GM18519 (cell line): ENCODE data around the gene PCDHB14.
"Not testable (repeated sequence)": the region's sequence is repeated elsewhere in the genome, so short reads cannot be mapped to it uniquely, and the experiment has no call there.

Source experiments
- ATAC-seq: cut with Tn5 transposase; IDR thresholded peaks from one replicate; pipeline ENCODE4 v1.9.1; 2021; ENCODE audit warnings: mild to moderate bottlenecking, moderate library complexity; ENCODE audit not compliant: unreplicated experiment, low FRiP score

Gene PCDHB14

GRCh38 chr5:141208478-141208877 lies 14.7 kb upstream of the PCDHB14 start, which contains the start of gene PCDHB12:
Gene PCDHB12 (plus strand): TSS chr5:141208719. CDS start chr5:141208908, 189 bp downstream.
- no peak for ATAC-seq

GRCh38 chr5:141210281-141210680 lies 12.9 kb upstream of the PCDHB14 start:
- not testable (repeated sequence) for ATAC-seq

GRCh38 chr5:141210849-141211248 lies 12.3 kb upstream of the PCDHB14 start:
- not testable (repeated sequence) for ATAC-seq

- not testable (repeated sequence) for ATAC-seq
These were observed 9.3 kb upstream of the PCDHB14 start, which contains the start of gene PCDHB13 for GRCh38 chr5:141213656-141214339. Gene PCDHB13 (plus strand): TSS chr5:141213919. CDS start chr5:141214124, 205 bp downstream.

- not testable (repeated sequence) for ATAC-seq
These were observed 8.6 kb upstream of the PCDHB14 start for GRCh38 chr5:141214583-141214982.

- ATAC-seq, result not testable (repeated sequence)
These were observed 7.6 kb upstream of the PCDHB14 start for GRCh38 chr5:141215504-141215903.

- ATAC-seq, result not testable (repeated sequence)
These were observed 7.1 kb upstream of the PCDHB14 start for GRCh38 chr5:141216035-141216434.

GRCh38 chr5:141224844-141225243 lies 1.7 kb downstream of the PCDHB14 start:
- ATAC-seq, result not testable (repeated sequence)

- ATAC-seq, result not testable (repeated sequence)
These were observed 2.3 kb downstream of the PCDHB14 start for GRCh38 chr5:141225421-141225820.

- no peak for ATAC-seq
These were observed 11.0 kb downstream of the PCDHB14 start for GRCh38 chr5:141234109-141234667.

- not testable (repeated sequence) for ATAC-seq
These were observed 12.8 kb downstream of the PCDHB14 start for GRCh38 chr5:141235922-141236321.

GRCh38 chr5:141236516-141237313 lies 13.6 kb downstream of the PCDHB14 start:
- no peak for ATAC-seq

- ATAC-seq, result no peak
These were observed 18.4 kb downstream of the PCDHB14 start for GRCh38 chr5:141241496-141241895.

GRCh38 chr5:141245250-141245717 lies 22.1 kb downstream of the PCDHB14 start, which contains the start of gene PCDHB15:
Gene PCDHB15 (plus strand): TSS chr5:141245395. CDS start chr5:141245579, 184 bp downstream.
- no peak for ATAC-seq

- ATAC-seq, result not testable (repeated sequence)
These were observed 23.8 kb downstream of the PCDHB14 start for GRCh38 chr5:141246971-141247370.

- not testable (repeated sequence) for ATAC-seq
These were observed 24.3 kb downstream of the PCDHB14 start for GRCh38 chr5:141247434-141247833.

- no peak for ATAC-seq
These were observed 27.4 kb downstream of the PCDHB14 start for GRCh38 chr5:141250576-141250975.

- ATAC-seq, result no peak
These were observed 35.3 kb downstream of the PCDHB14 start for GRCh38 chr5:141258464-141258863.

GRCh38 chr5:141258948-141259347 lies 35.8 kb downstream of the PCDHB14 start:
- no peak for ATAC-seq

GRCh38 chr5:141260458-141261237 lies 37.5 kb downstream of the PCDHB14 start:
- ATAC-seq, result no peak
